Myocyte (in vitro differentiated cells): Measurements from ENCODE around the gene APH1B. TPM values are rescaled to one million over a fixed set of nuclear protein-coding genes. Genes with fewer than 3 reads are reported as not detected.

Experiments
- DNase-seq: peaks from one replicate; pipeline ENCODE4 v3.0.0-alpha.2; 2012; ENCODE audit warnings: low read depth
- total RNA-seq: library from RNA; depleted of rRNA; stranded (reverse); fragments of >200 nt; gene quantifications from 2 replicates; pipeline ENCODE4 v1.2.3, GENCODE V29; 2014

Gene APH1B
- total RNA-seq, 1 donor from 2014 or later: 19.7 TPM

DNA sequence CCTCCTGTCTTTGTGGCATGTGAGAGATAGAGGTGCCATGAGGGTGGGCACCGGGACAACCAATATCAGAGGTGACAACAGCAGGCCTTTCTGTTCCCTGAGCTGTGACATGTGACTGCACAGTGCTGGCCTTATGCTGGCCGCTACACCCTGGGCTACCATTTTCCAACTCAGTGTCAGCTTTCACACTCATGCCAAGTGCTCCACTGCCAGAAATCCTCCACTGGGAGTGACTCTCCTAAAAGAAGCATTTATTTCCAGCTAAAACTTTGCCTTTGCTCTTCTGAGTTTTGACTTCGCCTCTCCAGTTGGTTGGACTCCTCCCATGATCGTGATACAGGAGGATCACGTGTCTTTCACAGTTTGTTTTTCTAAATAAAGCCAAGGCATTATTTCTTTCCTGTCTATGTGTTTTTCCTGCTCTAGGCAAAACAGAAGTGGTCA lies 72.8 kb downstream of the APH1B start:
- no peak for DNase-seq

- DNase-seq: no peak
These were observed 73.8 kb downstream of the APH1B start for GRCh38 chr15:63351170-63351569.

- no peak for DNase-seq
These were observed 75.4 kb downstream of the APH1B start for GRCh38 chr15:63352808-63353207.

DNA sequence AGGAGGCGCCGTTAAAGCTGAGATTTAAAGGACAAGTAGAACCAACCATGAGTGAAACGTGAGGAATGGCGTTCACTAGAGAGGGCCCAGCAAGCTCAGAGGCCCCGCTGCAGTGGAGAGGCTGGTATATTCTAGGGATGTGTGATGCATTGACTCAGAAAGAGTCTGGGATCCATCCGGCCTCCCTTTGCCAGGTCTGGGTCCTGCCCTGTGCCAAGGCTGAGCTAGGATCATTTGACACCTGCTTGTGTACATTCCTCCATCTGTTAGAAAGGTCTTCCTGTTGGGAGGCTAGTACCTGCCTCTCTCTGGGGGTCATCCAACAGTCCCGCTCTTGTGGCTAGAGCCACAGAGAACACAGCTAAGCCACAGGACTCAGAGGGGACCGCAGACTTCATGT lies 75.9 kb downstream of the APH1B start:
- no peak for DNase-seq

GRCh38 chr15:63353887-63354286 lies 76.5 kb downstream of the APH1B start:
- no peak for DNase-seq

DNA sequence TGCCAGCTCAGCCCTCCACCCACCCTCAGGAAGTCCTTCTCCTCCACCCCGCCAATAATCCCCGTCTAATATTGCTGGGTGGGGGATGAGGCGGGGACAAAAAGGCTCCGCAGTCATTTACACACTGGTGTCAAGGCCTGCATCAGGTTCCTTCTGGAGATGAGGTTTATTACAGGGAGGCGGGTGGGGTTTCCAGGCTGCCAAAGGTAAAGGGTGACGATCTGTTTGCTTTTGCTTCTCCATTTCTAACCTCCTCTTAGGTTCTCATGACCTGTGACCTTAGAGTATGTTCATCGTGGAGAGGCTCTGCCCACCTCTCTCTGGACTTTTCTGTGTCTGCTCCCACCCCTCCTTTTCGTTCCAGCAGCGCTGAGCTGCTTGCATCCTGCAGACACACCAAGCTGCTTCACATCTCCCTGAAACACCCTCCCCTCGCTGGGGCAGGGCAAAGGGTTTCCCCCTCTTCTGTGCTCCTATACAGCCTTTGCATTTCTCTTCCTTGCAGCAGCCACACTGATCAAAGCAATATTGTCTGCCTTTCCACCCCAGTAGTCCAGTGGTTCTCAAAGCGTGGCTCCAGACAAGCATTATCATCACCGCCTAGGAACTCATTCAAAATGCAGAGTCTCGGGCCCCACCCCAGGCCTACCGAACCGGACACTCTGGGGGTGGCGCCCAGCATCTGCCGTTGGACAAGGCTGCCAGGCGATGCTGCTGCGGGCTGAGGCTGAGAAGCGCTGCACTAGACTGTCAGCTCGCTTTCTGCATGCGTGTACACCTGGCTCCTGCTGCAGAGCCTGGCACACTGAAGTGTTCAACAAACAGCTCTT lies 77.6 kb downstream of the APH1B start:
- no peak for DNase-seq

DNA sequence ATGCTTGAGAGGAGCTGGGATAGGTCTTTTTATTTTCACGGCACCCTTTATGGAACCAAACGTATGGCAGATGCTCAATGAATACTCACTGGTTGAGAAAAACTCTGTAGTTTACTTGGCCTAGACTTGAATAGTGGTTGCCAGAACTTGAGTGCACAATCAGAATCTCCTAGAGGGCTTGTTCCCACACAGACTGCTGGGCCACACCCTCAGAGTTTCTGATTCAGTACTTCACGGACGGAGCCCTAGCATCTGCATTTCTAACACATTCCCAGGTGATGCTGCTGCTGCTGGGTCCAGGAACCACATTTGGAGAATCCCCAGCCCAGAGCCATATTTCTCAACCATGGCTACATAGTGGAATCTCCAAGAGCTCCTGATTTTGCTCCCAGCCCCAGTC lies 79.7 kb downstream of the APH1B start:
- no peak for DNase-seq

DNA sequence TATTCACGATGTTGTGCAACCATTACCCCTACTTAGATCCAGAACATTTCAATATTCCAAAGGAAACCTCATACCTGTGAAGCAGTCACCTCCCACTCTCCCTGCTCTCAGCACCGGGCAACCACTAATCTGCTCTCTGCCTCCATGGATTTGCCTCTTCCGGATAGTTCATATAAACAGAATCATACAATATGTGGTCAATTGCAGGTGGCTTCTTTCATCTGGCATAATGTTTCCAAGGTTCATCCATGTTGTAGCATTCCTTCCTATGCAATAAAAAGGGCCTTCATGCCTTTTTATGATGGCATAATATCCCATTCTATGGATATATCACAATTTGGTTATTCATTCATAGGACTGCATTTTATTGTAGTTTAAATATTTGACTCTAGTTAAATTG lies 80.3 kb downstream of the APH1B start:
- no peak for DNase-seq

DNA sequence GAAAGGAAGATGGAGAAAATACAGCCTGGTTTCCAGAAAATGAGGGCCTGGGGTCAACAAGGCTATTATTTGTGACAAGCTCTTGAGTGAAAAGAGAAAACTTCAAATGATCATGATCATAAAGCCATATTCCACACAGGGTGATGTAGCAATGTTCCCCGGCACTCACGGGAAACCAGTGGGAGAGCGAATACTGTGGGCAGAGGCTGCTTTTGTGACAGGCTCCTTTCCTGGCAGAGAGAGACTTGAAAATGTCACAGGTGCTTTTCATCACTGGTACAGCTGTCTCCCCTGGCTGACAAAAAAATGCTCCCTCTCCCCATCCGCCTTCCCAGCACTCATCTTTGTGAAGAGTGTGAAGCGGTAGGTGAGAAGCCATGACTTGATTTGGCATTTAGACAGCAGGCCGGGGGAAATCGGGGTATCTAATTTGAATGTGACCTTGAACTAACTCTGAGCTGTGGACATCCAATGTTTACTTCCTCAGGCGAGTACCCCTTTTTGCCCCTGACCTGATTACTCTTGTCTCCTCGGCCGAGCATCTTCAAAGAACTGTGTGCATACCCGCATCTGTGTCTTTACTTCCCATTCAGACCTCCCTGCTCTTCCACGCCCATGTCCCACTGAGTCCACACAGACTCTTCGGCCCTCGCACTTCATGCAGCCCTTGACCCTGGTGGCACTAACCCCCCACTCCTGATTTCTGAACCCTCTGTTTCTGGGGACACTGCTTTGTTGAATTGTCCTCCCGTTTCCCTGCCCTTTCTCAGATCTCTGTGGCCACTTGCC lies 81.0 kb downstream of the APH1B start:
- DNase-seq: no peak

Other genes starting within 250 kb of the APH1B start
- gene TPM1, start 234.9 kb upstream of the APH1B start, total RNA-seq: 4,103 and 4,525 TPM in 2 replicates
- gene LACTB, start 155.7 kb upstream of the APH1B start, total RNA-seq: 22.3 and 27.5 TPM in 2 replicates
- 145 and 176 TPM in 2 replicates for gene RPS27L, start 120.1 kb upstream of the APH1B start, total RNA-seq
- gene RAB8B, start 88.0 kb upstream of the APH1B start, total RNA-seq: 16.4 and 24.0 TPM in 2 replicates
- 0.26 and 0.62 TPM in 2 replicates for gene CA12, start 104.2 kb downstream of the APH1B start, total RNA-seq
- gene USP3, start 227.0 kb downstream of the APH1B start, total RNA-seq: 27.1 and 28.6 TPM in 2 replicates